GM12878 (cell line): ENCODE data around the gene BBC3. TPM values are rescaled to one million over a fixed set of nuclear protein-coding genes. Genes with fewer than 3 reads are reported as not detected.

Experiments
- BMI1 ChIP-seq: fragments of 450-650 bp; IDR thresholded peaks from 2 replicates; pipeline ENCODE4 v1.6.1; 2016; ENCODE audit warnings: mild to moderate bottlenecking, moderate library complexity, borderline replicate concordance
- CHD1 ChIP-seq: IDR thresholded peaks from 2 replicates; pipeline ENCODE4 v1.6.1; 2012; ENCODE audit warnings: low read depth, low read length, improper control_type of control experiment
- CUX1 ChIP-seq: IDR thresholded peaks from 2 replicates; pipeline ENCODE4 v1.6.1; 2012; ENCODE audit warnings: improper control_type of control experiment, low read depth, low read length; ENCODE audit not compliant: insufficient replicate concordance
- ETV6 ChIP-seq, 2 experiments: fragments of 450-650 bp in 1 of 2; IDR thresholded peaks in 1 of 2; conservative IDR thresholded peaks in 1 of 2; 2 replicates each; pipeline ENCODE4 v1.6.1; 2014; ENCODE audit warnings: antibody characterized with exemption in 1 of 2, borderline replicate concordance in 1 of 2, low read depth in 1 of 2, mild to moderate bottlenecking in 1 of 2, moderate library complexity in 1 of 2
- FOS ChIP-seq: IDR thresholded peaks from 3 replicates; pipeline ENCODE4 v1.6.1; 2011; ENCODE audit warnings: borderline replicate concordance; ENCODE audit not compliant: insufficient read length; ENCODE audit errors: extremely low read depth
- MEF2A ChIP-seq: IDR thresholded peaks from 2 replicates; pipeline ENCODE4 v1.6.1; 2011; ENCODE audit warnings: low read depth, mild to moderate bottlenecking, low read length, moderate library complexity; ENCODE audit not compliant: insufficient read depth
- SIX5 ChIP-seq: IDR thresholded peaks from 2 replicates; pipeline ENCODE4 v1.6.1; 2011; ENCODE audit warnings: mild to moderate bottlenecking, low read depth, low read length, moderate library complexity; ENCODE audit not compliant: severe bottlenecking
- SRF ChIP-seq, 2 experiments: IDR thresholded peaks; 2 replicates each; pipeline ENCODE4 v1.6.1; 2011; ENCODE audit warnings: low read depth in 2 of 2, low read length in 2 of 2, mild to moderate bottlenecking in 1 of 2, moderate library complexity in 1 of 2
- ZNF217 ChIP-seq: fragments of 450-650 bp; IDR thresholded peaks from 2 replicates; pipeline ENCODE4 v1.6.1; 2017; ENCODE audit warnings: antibody characterized with exemption, mild to moderate bottlenecking
- ZNF274 ChIP-seq: IDR thresholded peaks from one replicate; pipeline ENCODE4 v1.8.0; 2011; ENCODE audit not compliant: insufficient read length, insufficient read depth
- ZNF687 ChIP-seq: fragments of 450-650 bp; IDR thresholded peaks from 2 replicates; pipeline ENCODE4 v1.6.1; 2017; ENCODE audit warnings: mild to moderate bottlenecking, moderate library complexity
- polyA plus RNA-seq, 11 experiments: library from polyadenylated mRNA; depleted of rRNA in 4 of 11; unstranded in 6 of 11; stranded (reverse) in 5 of 11; fragments of >200 nt; fragmentation: Nextera tagmentation in 4 of 11; fragmentation: Illumina TruSeq in 1 of 11; extraction: Ambion mirVana in 4 of 11; extraction: Trizol in 1 of 11; gene quantifications; 1 replicate in 1 of 11; 2 replicates in 10 of 11; pipeline versions ENCODE4 v1.2.1 to v1.2.3, GENCODE V29; 2011 to 2016; ENCODE audit warnings: inconsistent platforms in 2 of 11, missing spikeins in 2 of 11, low read depth in 1 of 11
- total RNA-seq, 4 experiments: library from RNA; depleted of rRNA in 3 of 4; stranded (reverse); fragments of >200 nt in 3 of 4; fragmentation: Illumina TruSeq in 1 of 4; extraction: Trizol in 1 of 4; gene quantifications; 2 replicates each; pipeline versions ENCODE4 v1.2.1 to v1.2.3, GENCODE V29; 2013 to 2021
- TF ChIP-seq, protein P1 (sequence below): IDR thresholded peaks from 2 replicates; pipeline ENCODE4 v1.6.1; 2011; ENCODE audit warnings: borderline replicate concordance, low read depth, mild to moderate bottlenecking, moderate library complexity, mixed read lengths, low read length; ENCODE audit not compliant: insufficient read depth; ENCODE audit errors: extremely low read length

BBC3 gene
- total and polyA plus RNA-seq, 10 of the 15 experiments (the other 5 are each of a cell fraction or from before 2014, with no cell fraction given): 0.10 to 17.9 (median 7.5) TPM

DNA sequence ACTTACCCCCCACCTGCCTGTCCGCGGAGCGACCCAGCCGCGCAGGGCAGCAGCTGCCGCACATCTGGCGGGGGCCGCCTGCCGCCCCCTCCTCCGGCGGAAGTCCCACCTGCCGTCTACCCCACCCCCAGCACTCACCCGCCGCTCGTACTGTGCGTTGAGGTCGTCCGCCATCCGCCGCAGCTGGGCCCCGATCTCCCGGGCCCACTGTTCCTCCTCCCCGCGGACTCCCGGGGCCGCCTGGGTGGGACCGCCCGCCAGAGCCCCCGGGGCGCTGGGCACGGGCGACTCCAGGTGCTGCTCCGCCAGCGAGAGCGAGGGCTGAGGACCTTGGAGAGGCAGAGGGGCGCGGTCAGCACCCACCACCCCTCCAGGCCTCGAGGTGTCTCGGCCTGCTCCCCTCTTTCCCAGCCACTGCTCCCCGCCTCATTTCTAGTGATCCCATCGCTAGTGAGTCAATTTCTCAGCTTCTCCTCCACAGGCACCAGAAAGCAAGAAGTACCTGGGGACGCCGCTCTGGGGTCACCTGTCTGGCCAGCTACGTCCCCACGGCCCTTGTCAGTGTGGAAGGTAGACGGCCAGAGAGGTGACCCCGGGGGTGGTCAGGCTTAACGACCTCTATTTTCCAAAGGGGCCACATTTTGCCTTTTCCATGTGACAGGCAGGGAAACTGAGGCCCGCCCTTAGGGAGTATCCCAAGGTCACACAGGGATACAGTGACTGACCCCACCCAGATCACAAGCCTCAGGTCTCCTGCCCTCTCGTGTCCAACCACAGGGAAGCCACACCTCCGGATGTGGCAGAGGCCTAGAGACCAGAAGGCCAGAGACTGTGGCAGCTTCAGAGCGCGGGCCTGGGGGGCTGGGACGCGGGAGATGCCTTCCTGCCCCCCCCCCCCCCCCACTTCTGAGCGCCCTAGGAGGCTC is 4.3 kb downstream of the BBC3 start (continued):
- TF ChIP-seq CUX1 (no peak), SRF (IDR thresholded peaks at IDR 0.05; ENCODE audit: low read depth in 2 of 2, low read length in 2 of 2) (no peak), FOS (no peak), CHD1 (peak; percentile 23; the same call in 1 of the 2 replicates), ZNF217 (no peak), ZNF687 (peak; percentile 75; the same call in 1 of the 2 replicates), ETV6 (conservative IDR thresholded peaks at IDR 0.05 in 1 of 2, IDR thresholded peaks at IDR 0.05 in 1 of 2; ENCODE audit: borderline replicate concordance in 1 of 2, low read depth in 1 of 2) (no peak), BMI1 (no peak), MEF2A (no peak), ZNF274 (no peak), SIX5 (no peak)
- TF ChIP-seq, protein P1, sequence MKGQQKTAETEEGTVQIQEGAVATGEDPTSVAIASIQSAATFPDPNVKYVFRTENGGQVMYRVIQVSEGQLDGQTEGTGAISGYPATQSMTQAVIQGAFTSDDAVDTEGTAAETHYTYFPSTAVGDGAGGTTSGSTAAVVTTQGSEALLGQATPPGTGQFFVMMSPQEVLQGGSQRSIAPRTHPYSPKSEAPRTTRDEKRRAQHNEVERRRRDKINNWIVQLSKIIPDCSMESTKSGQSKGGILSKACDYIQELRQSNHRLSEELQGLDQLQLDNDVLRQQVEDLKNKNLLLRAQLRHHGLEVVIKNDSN: peak; percentile 34
